GM19455 (cell line): ENCODE measurements around the gene SH3GL3.

Source experiments
- ATAC-seq: cut with Tn5 transposase; IDR thresholded peaks from one replicate; pipeline ENCODE4 v1.9.1; 2021; ENCODE audit not compliant: unreplicated experiment

SH3GL3 gene

GRCh38 chr15:83610901-83611685, 164.0 kb downstream of the SH3GL3 start:
- no peak for ATAC-seq

GRCh38 chr15:83612226-83612625, 165.1 kb downstream of the SH3GL3 start:
- ATAC-seq = no peak

- ATAC-seq = no peak
Observed at GRCh38 chr15:83612898-83613635, 165.9 kb downstream of the SH3GL3 start.

- no peak for ATAC-seq
Observed at GRCh38 chr15:83613714-83614113, 166.6 kb downstream of the SH3GL3 start.

GRCh38 chr15:83616840-83617239, 169.7 kb downstream of the SH3GL3 start:
- no peak for ATAC-seq

GRCh38 chr15:83626171-83626802, 179.1 kb downstream of the SH3GL3 start:
- no peak for ATAC-seq

- ATAC-seq = no peak
Observed at GRCh38 chr15:83631534-83631933, 184.4 kb downstream of the SH3GL3 start.

- ATAC-seq = no peak
Observed at GRCh38 chr15:83643201-83643600, 196.1 kb downstream of the SH3GL3 start.

GRCh38 chr15:83644439-83644838, 197.3 kb downstream of the SH3GL3 start:
- no peak for ATAC-seq

GRCh38 chr15:83650831-83651230, 203.7 kb downstream of the SH3GL3 start:
- ATAC-seq = no peak

GRCh38 chr15:83651541-83651940, 204.4 kb downstream of the SH3GL3 start:
- no peak for ATAC-seq

- no peak for ATAC-seq
Observed at GRCh38 chr15:83652626-83653204, 205.6 kb downstream of the SH3GL3 start.

GRCh38 chr15:83653288-83653638, 206.1 kb downstream of the SH3GL3 start:
- ATAC-seq = no peak

- ATAC-seq = no peak
Observed at GRCh38 chr15:83653639-83654378, 206.7 kb downstream of the SH3GL3 start, which contains the start of gene ADAMTSL3. TSS of gene ADAMTSL3 (plus strand) at chr15:83654123. CDS start at chr15:83655762, 1,639 bp downstream.

GRCh38 chr15:83654379-83655236, 207.5 kb downstream of the SH3GL3 start:
- ATAC-seq = no peak

- ATAC-seq = no peak
Observed at GRCh38 chr15:83655237-83655616, 208.1 kb downstream of the SH3GL3 start.

- ATAC-seq = no peak
Observed at GRCh38 chr15:83656192-83656591, 209.1 kb downstream of the SH3GL3 start.

GRCh38 chr15:83656943-83657528, 209.9 kb downstream of the SH3GL3 start:
- ATAC-seq = no peak

GRCh38 chr15:83657549-83657948, 210.4 kb downstream of the SH3GL3 start:
- ATAC-seq = no peak
